ENCODE results near the gene MUC4. TPM values are rescaled to one million over a fixed set of nuclear protein-coding genes. Genes with fewer than 3 reads are reported as not detected.
A peak's percentile ranks its signal among the peaks of the same experiment; 100 is the strongest.

MUC4 gene
- total RNA-seq, 6 donors from 2014 or later, result 4.6 to 75.4 (median 11.3) TPM

GRCh38 chr3:195766671-195767070 lies 45.1 kb downstream of the MUC4 start:
- DNase-seq (no peak), ATAC-seq (ENCODE audit: low FRiP score in 2 of 2) (no peak)
- Histone ChIP-seq H3K36me3 (no peaks in the 10 kb centered on the region), H3K27me3 (peaks cover 0 to 3% (median 2%) of the 10 kb centered on the region in 4 donors), H3K27ac (no peak overlapping the region), H3K9me3 (no peaks in the 10 kb centered on the region), H3K4me1 (peaks cover 0 to 5% (median 0%) of the 10 kb centered on the region in 4 donors), H3K4me3 (no peak overlapping the region)
- 97 to 98% methylated on average over 14 of the region's 14 CpGs for WGBS, 2 donors
- TF ChIP-seq EP300 (IDR thresholded peaks at IDR 0.05) (no peak), POLR2A (IDR thresholded peaks at IDR 0.05) (no peak), CTCF (IDR thresholded peaks at IDR 0.05) (no peak), POLR2AphosphoS5 (IDR thresholded peaks at IDR 0.05) (no peak)

DNA sequence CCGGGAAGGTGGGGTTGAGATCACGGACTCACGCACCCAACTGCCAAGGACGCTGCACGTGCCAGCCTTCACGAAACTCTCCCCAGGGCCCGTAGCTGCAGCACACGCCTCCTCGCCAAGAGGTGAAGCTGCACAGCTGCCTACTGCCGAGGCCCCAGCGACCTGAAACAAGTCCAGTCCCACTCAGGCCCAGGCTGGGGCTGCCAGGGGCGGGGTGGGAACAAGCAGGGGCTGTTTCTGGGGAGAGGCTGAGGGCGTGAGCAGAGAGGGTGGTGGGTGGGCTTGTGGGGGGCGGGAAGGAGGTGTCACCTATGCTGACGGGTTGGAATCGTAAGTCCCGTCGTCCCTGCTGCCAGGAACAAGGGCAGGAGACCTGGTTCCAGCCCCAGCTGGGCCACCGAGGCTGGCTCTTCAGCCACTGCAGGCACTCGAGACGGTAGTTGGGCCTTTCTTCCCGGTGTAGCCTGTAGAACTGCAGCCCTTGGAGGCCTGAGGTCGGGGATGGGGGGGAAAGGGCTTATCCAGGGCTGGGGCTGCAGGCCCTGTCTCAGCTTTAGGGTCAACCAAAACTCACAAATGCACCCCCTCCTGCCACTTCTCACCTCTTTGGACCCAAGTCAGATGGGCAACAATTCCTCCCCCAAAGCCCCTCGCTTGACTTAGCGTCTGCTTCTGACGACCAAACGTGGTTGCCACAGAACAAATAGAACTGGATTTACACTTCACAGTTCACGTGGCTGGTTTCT lies 46.6 kb downstream of the MUC4 start:
- Histone ChIP-seq H3K36me3 (no peaks in the 10 kb centered on the region), H3K4me3 (no peak overlapping the region), H3K9me3 (no peaks in the 10 kb centered on the region), H3K27ac (no peak overlapping the region), H3K27me3 (peaks cover 0 to 10% (median 2%) of the 10 kb centered on the region in 4 donors), H3K4me1 (peaks cover 0 to 10% (median 0%) of the 10 kb centered on the region in 4 donors)
- ATAC-seq (ENCODE audit: low FRiP score in 2 of 2) (no peak), DNase-seq (peak in 1 of 2 donors; percentile 76)
- TF ChIP-seq CTCF (IDR thresholded peaks at IDR 0.05) (no peak), EP300 (IDR thresholded peaks at IDR 0.05) (no peak), POLR2A (IDR thresholded peaks at IDR 0.05) (no peak), POLR2AphosphoS5 (IDR thresholded peaks at IDR 0.05) (no peak)
- WGBS, 2 donors, result 84 to 90% methylated on average over 20 to 25 of the region's 28 CpGs

- ATAC-seq (ENCODE audit: low FRiP score in 2 of 2) (no peak), DNase-seq (peak in 1 of 2 donors; percentile 63)
- no peak overlapping the region for H3K27ac ChIP-seq
- H3K9me3 ChIP-seq, result no peaks in the 10 kb centered on the region
- H3K36me3 ChIP-seq, result no peaks in the 10 kb centered on the region
- 77 to 78% methylated on average over 24 to 26 of the region's 26 CpGs for WGBS, 2 donors
- no peak for TF ChIP-seq POLR2A (IDR thresholded peaks at IDR 0.05)
- TF ChIP-seq CTCF (IDR thresholded peaks at IDR 0.05), result no peak
- TF ChIP-seq POLR2AphosphoS5 (IDR thresholded peaks at IDR 0.05), result no peak
- TF ChIP-seq EP300 (IDR thresholded peaks at IDR 0.05), result no peak
- peaks cover 0 to 10% (median 0%) of the 10 kb centered on the region in 4 donors for H3K4me1 ChIP-seq
- H3K4me3 ChIP-seq, result no peak overlapping the region
- H3K27me3 ChIP-seq, result peaks cover 0 to 10% (median 2%) of the 10 kb centered on the region in 4 donors
Measured at GRCh38 chr3:195763843-195764825, 47.6 kb downstream of the MUC4 start.

DNA sequence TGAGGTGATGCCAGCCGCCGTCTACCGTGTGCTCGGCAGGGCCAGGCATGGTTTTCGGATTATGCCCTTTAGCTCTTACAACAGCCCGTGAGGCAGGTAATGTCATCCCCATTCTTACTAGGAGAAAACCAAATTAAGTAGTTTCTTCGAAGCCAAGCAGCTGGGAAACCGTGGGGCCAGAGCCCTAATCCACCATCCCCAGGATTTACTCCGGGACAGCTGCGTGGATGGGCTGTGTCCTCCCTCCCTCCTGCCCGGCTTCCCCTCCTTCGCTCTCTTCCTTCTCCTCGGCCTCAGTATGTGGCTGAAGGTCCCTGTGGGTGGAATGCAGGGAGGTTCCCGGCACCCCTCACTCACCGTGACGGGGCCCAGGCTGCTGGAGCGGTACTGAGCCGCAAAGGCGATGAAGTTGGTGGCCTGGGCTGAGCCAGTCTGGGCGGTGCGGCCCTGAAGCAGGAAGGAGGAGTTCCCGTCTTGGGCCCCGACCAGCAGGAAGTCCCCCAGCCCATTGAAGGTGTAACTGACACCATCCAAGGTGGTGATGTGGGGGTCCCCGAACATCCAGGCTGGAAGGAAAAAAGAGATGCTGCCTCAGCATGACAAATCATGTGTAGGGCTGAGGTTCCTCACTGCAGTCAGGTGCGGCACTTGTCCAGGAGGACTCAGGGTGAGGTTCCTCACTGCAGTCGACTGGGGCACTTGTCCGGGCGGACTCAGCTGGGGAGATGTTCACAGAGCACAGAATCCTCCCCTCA lies 48.5 kb downstream of the MUC4 start:
- ATAC-seq (ENCODE audit: low FRiP score in 2 of 2), result no peak

More for the DNA sequence above, 48.5 kb downstream of the MUC4 start:
- H3K27ac ChIP-seq, result no peak overlapping the region
- peaks cover 0 to 10% (median 2%) of the 10 kb centered on the region in 4 donors for H3K27me3 ChIP-seq
- WGBS, 2 donors, result 80% methylated on average over 22 to 28 of the region's 28 CpGs
- peak in 1 of 2 donors; percentile 53 for DNase-seq
- H3K36me3 ChIP-seq, result no peaks in the 10 kb centered on the region
- no peak overlapping the region for H3K4me3 ChIP-seq
- TF ChIP-seq CTCF (IDR thresholded peaks at IDR 0.05) (no peak), EP300 (IDR thresholded peaks at IDR 0.05) (no peak), POLR2A (IDR thresholded peaks at IDR 0.05) (no peak), POLR2AphosphoS5 (IDR thresholded peaks at IDR 0.05) (no peak)
- no peaks in the 10 kb centered on the region for H3K9me3 ChIP-seq
- H3K4me1 ChIP-seq, result peaks cover 0 to 10% (median 0%) of the 10 kb centered on the region in 4 donors

All from upper lobe of left lung (tissue), 6 donors.